ENCODE data around the gene SH3GLB2. TPM values are rescaled to one million over a fixed set of nuclear protein-coding genes. Genes with fewer than 3 reads are reported as not detected.

Gene SH3GLB2
- total and polyA plus RNA-seq, 2 of the 8 experiments (the other 6 are each of a cell fraction or from before 2014, with no cell fraction given): 52.7 to 79.9 TPM

GRCh38 chr9:129023908-129024233 lies 4.3 kb downstream of the SH3GLB2 start:
- Histone ChIP-seq H2BK20ac (ENCODE audit: low read length) (no peak overlapping the region), H2BK120ac (replicated peaks; ENCODE audit: low read depth, low read length) (no peak overlapping the region), H2AK5ac (ENCODE audit: low read depth, low read length) (no peak overlapping the region), H3K23me2 (ENCODE audit: low read depth, low read length) (peaks cover 7% of the 10 kb centered on the region), H3K56ac (replicated peaks; ENCODE audit: insufficient read length, low read depth, low read length) (no peak overlapping the region), H3K79me2 (ENCODE audit: control insufficient read depth in 1 of 2, insufficient read depth in 2 of 2, low read length in 2 of 2) (peaks cover 2 to 35% of the 10 kb centered on the region in 2 experiments; a peak in 3 of 4 replicates), H3K23ac (ENCODE audit: insufficient read length) (no peak overlapping the region), H3K27me3 (replicated peaks in 1 of 4; ENCODE audit: control insufficient read depth in 3 of 4, extremely low read depth in 1 of 4, insufficient read depth in 3 of 4, low read length in 3 of 4) (no peaks in the 10 kb centered on the region), H3K4me1 (replicated peaks in 1 of 4; ENCODE audit: control insufficient read depth in 3 of 4, insufficient read depth in 4 of 4, low read length in 3 of 4) (peaks cover 0 to 18% (median 11%) of the 10 kb centered on the region in 4 experiments; a peak in 6 of 7 replicates), H3K79me1 (ENCODE audit: low read depth, low read length) (peaks cover 7% of the 10 kb centered on the region; the same call in 1 of the 2 replicates), H3K4me2 (ENCODE audit: insufficient read depth in 1 of 2, low read depth in 2 of 2, low read length in 2 of 2) (no peak overlapping the region), H2BK15ac (ENCODE audit: low read length) (no peak overlapping the region), H3K14ac (ENCODE audit: insufficient read length) (no peak overlapping the region), H3K4ac (replicated peaks; ENCODE audit: insufficient read length, low read depth, low read length) (no peak overlapping the region), H3K9me3 (ENCODE audit: insufficient read depth in 2 of 2, low read depth in 1 of 2, low read length in 1 of 2) (no peaks in the 10 kb centered on the region), H4K20me1 (replicated peaks in 1 of 2; ENCODE audit: control insufficient read depth in 1 of 2, insufficient read depth in 2 of 2, low read length in 2 of 2) (peaks cover 7 to 19% of the 10 kb centered on the region in 2 experiments), H3K9ac (replicated peaks in 1 of 4; ENCODE audit: extremely low read depth in 1 of 4, low read depth in 3 of 4, low read length in 3 of 4) (no peak overlapping the region), H2BK5ac (ENCODE audit: low read depth, low read length) (no peak overlapping the region), H4K91ac (replicated peaks; ENCODE audit: insufficient read length, low read length) (no peak overlapping the region), H3K4me3 (ENCODE audit: extremely low read depth in 1 of 4, insufficient read depth in 2 of 4, low read depth in 3 of 4, low read length in 4 of 4) (no peak overlapping the region), H4K5ac (ENCODE audit: insufficient read length, low read depth, low read length) (no peak overlapping the region), H2AFZ (ENCODE audit: low read length) (no peak overlapping the region), H2BK12ac (ENCODE audit: low read depth, low read length) (no peak overlapping the region), H4K8ac (ENCODE audit: extremely low read depth, insufficient read depth, low read length) (no peak overlapping the region), H3K36me3 (ENCODE audit: control insufficient read depth in 2 of 4, insufficient read depth in 4 of 4, low read length in 3 of 4) (no peaks in the 10 kb centered on the region), H3K18ac (ENCODE audit: extremely low read depth, low read length) (no peak overlapping the region), H3K27ac (ENCODE audit: low read depth, low read length) (no peak overlapping the region)
- no peak for DNase-seq (ENCODE audit: low read depth in 1 of 2, low spot score in 2 of 2)
- WGBS, 2 experiments (ENCODE audit: extremely low coverage in 1 of 2, insufficient coverage in 1 of 2, insufficient read length in 1 of 2, insufficient replicate concordance in 2 of 2, low coverage in 1 of 2, low lambda C conversion rate in 2 of 2, missing lambda C conversion rate in 1 of 2): 83% methylated on average over 4 of the region's 4 CpGs; no CpG with 5 or more reads in 1 of the 2 experiments
- no peak for FAIRE-seq
- CTCF ChIA-PET (ENCODE audit: partially characterized antibody): interaction anchor here (0.6 to 7.6 kb wide), 4 partner anchors 17 to 1342 kb away, joined by 3 to 89 read pairs (median 7); no protein-coding TSS in a partner anchor
- POLR2A ChIA-PET (ENCODE audit: partially characterized antibody): interaction anchor here (1.4 to 2.6 kb wide), 5 partner anchors 8 to 339 kb away, joined by 3 to 10 read pairs (median 7); no protein-coding TSS in a partner anchor
- TF ChIP-seq FOSL1 (IDR thresholded peaks at IDR 0.05; ENCODE audit: insufficient read depth, low read depth, low read length) (no peak), SUZ12 (IDR thresholded peaks at IDR 0.05; ENCODE audit: low read length) (no peak), POU5F1 (IDR thresholded peaks at IDR 0.05; ENCODE audit: low read depth, low read length) (no peak), EZH2 (IDR thresholded peaks at IDR 0.05; ENCODE audit: low read depth, low read length, severe bottlenecking) (no peak)
